Keratinocyte (primary cell): Measurements from ENCODE around the gene COL13A1.

Experiments used
- CTCF ChIP-seq, 3 experiments: IDR thresholded peaks in 1 of 3; conservative IDR thresholded peaks in 1 of 3; optimal IDR thresholded peaks in 1 of 3; 2 replicates in 2 of 3; 3 replicates in 1 of 3; pipeline versions ENCODE3 to v1.5.1; 2011; ENCODE audit warnings: low read length in 3 of 3, mild to moderate bottlenecking in 3 of 3, moderate library complexity in 2 of 3, control low read depth in 1 of 3, inconsistent platforms in 1 of 3; ENCODE audit not compliant: insufficient read depth in 2 of 3; ENCODE audit errors: extremely low read depth in 1 of 3
- EZH2 ChIP-seq: IDR thresholded peaks from one replicate; pipeline ENCODE4 v1.6.1; 2012; ENCODE audit warnings: inconsistent platforms, mild to moderate bottlenecking, low read length, moderate library complexity

DNA sequence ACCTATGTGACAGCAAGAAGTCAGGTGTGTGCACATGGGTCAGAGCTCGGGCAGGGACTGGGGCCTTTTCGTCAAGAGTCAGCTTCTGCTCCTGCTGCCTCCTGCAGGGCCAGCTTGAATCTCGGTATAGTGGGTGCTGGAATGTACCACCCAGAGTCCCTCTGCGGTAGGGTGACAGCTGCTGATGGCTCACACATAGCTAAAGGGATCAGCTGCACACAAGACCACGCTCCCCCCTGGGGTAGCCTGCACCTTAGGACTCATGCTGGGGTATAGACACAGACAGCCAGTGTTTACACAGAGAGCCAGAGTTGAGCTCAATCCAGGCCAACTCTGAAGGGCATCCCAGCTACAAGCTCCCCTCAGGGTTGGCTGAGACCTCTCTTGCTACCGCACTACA, 14.0 kb upstream of the COL13A1 start:
- TF ChIP-seq CTCF (optimal IDR thresholded peaks at IDR 0.05 in 1 of 3, IDR thresholded peaks at IDR 0.05 in 1 of 3, conservative IDR thresholded peaks at IDR 0.05 in 1 of 3; ENCODE audit: extremely low read depth in 1 of 3, insufficient read depth in 2 of 3, low read length in 3 of 3), result no peak
- TF ChIP-seq EZH2, result no peak
